WI38 (cell line): ENCODE measurements around the gene MARCHF2.
A peak's percentile ranks its signal among the peaks of the same experiment; 100 is the strongest.
"Not testable (repeated sequence)": the region's sequence is repeated elsewhere in the genome, so short reads cannot be mapped to it uniquely, and the experiment has no call there.

ENCODE experiments used
- H3K4me3 ChIP-seq: 2 replicates; pipeline ENCODE4 v1.5.1; 2011; ENCODE audit warnings: low read depth, mild to moderate bottlenecking, control low read depth, low read length
- TF ChIP-seq, protein P1 (sequence below): IDR thresholded peaks from 2 replicates; pipeline ENCODE4 v1.5.1; 2012; ENCODE audit warnings: low read depth, mild to moderate bottlenecking, control low read depth, low read length

MARCHF2 gene

DNA sequence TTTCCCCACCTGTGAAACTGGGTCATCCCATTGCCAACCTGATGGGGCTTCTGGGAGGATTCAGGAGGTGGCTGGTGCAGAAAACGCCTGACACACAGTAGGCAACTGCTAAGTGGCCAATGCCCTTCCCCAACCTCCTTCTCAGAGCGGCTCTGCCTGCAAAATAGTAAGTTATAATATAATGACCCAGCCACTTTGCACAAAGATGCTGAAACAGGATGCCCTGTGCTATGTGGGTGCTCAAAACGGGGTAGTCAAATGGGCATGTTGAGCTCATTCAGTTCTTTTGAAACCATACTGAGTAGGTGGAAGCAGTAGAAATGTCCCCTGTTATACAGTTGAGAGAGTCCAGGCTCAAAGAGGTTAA lies 507 bp downstream of the MARCHF2 start:
- TF ChIP-seq, protein P1, sequence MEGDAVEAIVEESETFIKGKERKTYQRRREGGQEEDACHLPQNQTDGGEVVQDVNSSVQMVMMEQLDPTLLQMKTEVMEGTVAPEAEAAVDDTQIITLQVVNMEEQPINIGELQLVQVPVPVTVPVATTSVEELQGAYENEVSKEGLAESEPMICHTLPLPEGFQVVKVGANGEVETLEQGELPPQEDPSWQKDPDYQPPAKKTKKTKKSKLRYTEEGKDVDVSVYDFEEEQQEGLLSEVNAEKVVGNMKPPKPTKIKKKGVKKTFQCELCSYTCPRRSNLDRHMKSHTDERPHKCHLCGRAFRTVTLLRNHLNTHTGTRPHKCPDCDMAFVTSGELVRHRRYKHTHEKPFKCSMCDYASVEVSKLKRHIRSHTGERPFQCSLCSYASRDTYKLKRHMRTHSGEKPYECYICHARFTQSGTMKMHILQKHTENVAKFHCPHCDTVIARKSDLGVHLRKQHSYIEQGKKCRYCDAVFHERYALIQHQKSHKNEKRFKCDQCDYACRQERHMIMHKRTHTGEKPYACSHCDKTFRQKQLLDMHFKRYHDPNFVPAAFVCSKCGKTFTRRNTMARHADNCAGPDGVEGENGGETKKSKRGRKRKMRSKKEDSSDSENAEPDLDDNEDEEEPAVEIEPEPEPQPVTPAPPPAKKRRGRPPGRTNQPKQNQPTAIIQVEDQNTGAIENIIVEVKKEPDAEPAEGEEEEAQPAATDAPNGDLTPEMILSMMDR: no peak
- H3K4me3 ChIP-seq: peak overlapping the region; percentile 76

DNA sequence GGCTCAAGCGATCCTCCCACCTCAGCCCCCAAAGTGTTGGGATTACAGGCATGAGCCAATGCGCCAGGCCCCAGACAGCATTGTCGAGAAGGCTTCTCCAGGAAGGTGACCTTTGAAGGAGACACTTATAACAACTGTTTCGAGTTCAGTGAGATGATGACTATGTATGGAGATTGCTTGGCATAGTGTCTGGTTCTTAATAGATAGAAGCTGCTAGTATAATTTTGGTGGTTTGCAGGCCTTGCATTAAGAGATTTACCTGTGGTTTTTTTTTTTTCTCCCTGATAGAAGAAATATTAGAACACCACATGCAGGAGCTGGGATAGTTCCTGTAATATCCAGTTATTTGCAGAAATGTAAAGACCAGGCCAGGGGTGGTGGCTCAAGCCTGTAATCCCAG lies 3.7 kb downstream of the MARCHF2 start:
- H3K4me3 ChIP-seq: no peak overlapping the region
- TF ChIP-seq, protein P1: no peak

DNA sequence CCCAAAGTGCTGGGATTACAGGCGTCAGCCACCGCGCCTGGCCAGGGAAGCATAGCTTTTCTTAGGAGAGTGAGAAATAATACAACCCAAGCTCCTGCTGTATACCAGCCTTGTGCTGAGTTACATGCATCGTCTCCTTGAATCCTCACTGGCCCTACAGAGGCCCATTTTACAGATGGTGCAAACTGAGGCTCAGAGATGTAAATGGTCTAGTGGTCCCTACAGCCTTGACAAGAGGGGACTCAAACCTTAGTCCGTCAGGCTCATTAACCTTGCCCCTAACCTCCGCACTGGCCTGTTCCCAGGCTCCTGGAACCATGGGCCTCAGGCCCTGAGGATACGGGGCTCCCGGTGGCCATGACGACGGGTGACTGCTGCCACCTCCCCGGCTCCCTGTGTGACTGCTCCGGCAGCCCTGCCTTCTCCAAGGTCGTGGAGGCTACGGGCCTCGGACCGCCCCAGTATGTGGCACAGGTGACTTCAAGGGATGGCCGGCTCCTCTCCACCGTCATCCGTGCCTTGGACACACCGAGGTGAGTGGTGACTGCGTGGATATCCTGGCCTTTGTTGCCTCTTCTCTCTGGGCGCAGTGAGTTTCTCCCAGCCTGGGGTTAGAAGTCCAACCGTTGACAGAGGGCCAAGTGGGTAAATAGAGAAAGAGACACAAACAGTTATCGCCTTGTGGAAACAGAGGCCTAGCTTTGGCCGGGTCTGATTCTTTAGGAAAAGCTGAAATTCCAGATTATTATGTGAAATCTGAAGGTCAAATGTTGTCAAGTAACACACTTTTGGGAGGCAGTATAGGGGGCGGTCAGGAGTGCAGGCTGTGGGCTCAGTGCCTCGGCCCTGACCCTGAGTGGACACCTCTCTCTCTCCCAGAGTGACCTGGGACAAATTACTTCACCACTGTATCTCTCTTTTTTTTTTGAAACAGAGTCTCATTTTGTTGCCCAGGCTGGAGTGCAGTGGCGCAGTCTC lies 8.7 kb downstream of the MARCHF2 start:
- no peak overlapping the region for H3K4me3 ChIP-seq
- TF ChIP-seq, protein P1: no peak

DNA sequence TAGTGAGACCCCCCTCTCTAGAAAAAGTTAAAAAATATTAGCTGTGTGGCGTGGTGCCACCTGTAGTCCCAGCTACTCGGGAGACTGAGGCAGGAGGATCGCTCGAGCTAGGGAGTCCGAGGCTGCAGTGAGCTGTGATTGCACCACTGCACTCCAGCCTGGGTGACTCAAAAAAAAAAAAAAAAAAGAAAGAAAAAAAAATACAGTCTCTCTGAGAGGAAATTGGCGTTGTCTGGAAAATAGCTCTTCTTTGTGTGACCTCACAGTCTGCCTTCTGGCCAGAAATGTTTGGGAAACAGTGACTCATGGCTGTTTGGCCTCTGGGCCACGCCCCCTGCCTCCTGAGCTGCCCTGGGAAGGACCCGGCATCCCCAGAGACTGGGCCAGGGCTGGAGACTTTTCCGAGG lies 10.7 kb downstream of the MARCHF2 start:
- H3K4me3 ChIP-seq: no peak overlapping the region
- TF ChIP-seq, protein P1: no peak

DNA sequence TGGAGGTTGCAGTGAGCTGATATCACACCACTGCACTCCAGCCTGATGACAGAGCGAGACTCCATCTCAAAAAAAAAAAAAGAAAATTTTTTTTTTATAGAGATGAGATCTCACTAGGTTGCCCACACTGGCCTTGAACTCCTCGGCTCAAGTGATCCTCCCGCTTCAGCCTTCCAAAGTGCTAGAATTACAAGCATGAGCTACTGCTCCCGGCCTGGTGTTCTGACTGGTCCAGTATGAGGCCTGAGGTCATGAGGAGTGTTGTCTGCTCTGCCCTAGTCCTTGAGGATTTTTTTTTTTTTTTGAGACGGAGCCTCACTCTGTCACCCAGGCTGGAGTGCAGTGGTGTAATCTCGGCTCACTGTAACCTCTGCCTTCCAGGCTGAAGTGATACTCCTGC lies 12.2 kb downstream of the MARCHF2 start:
- H3K4me3 ChIP-seq: not testable (repeated sequence)

DNA sequence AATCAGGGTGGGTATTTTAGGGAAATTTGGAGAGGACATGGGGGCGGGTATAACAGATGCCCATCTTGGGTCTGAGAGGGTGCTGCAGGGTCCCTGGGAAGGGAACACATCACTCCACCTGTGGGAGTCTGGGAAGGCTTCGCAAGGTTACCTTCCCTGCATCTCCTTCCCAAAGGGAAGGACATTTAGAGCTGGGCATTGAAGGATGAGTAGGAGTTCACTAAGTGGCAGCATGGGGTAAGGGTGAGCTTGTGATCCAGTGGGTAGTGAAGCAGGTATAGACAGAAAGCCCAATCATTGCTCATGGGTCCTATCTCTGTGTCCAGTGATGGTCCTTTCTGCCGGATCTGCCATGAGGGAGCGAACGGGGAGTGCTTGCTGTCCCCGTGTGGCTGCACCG lies 13.2 kb downstream of the MARCHF2 start:
- TF ChIP-seq, protein P1: no peak
- H3K4me3 ChIP-seq: no peak overlapping the region

DNA sequence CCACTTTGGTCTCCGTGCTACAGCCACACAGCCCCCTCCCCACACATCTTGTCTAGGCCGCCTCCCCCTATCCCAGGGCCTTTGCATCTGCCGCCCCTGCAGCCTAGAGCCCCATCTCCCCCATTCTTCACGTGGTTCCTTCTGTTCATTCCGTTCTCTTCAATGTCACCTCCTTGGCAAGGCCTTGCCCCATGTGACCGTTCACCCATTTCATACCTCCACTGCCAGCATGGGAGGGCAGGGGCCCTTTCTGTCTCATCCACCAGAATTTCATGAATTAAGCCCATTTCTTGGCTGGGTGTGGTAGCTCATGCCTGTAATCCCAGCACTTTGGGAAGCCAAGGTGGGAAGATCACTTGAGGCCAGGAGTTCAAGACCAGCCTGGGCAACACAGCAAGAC lies 15.9 kb downstream of the MARCHF2 start:
- TF ChIP-seq, protein P1: no peak
- H3K4me3 ChIP-seq: no peak overlapping the region
